ENCODE data around the gene ISCA1.
"Not testable (repeated sequence)": the region's sequence is repeated elsewhere in the genome, so short reads cannot be mapped to it uniquely, and the experiment has no call there.

The ISCA1 gene

DNA sequence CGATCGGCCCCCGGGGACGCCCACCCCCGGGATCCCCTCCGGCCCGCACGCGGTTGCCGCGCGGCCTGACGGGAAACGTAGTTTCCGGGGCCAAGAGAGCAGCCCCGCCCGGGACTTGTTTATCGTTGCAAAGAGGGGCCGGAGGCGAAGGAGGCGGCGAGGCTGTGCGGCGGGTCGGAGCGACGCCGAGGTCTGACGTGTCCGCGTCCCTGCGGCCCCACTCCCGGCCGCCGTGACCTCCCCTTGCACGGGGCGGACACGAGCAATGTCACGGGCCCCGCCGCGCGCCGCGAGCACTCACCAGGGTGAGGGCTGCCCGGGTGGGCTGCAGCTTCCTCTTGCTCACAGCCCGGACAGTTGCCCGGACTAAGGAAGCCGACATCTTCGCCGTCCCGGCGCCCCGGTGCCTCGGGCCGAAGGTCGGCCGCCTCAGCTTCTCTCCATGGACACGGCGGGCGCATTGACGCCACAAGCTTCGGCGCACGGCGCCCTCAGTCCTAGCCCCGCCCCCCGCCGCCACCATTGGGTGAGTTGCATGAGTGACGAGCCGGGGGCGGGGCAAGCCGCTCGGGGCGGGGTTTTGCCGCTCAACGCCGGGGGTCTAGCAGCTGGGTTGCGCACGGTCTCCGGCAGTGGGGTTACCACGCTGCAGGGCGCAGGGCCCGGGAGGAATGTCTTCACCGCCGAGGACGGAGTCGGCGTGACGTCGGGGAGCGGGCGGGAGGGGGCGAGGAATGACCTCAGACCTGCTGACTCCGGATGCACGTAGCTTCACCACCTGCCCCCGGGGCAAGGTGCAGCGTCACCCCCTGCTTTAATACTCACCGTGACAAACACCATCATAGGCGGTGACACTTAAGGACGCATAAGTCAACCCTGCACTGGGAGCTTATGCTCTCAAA lies at the start of gene ISCA1:
ISCA1 (minus strand) TSS at position 462 of the 902 bp plus-strand sequence; CDS start at position 382, 80 bp downstream.
- peak; percentile 99 for DNase-seq

- no peak for DNase-seq
Observed at GRCh38 chr9:86330186-86330585, 47.8 kb upstream of the ISCA1 start.

GRCh38 chr9:86329649-86330048 lies 47.3 kb upstream of the ISCA1 start:
- no peak for DNase-seq

DNA sequence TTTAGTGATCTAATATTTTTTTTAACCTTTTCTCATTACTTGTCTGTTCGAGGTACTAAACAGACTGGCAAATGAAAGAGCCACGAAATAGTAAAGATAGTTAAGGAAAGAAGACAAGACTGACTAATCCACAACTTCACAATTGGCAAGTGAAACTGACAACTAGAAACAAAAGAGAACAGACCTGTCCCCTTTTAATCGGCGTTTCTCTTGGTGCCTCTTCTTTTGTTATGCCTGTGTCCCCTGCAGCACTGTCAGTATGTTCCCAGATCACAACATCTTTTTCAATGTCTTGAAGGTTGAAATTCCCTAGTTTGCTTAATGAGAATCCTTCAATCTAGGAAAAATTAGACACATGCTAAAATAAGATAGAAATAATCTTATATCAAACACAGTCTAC lies 45.8 kb upstream of the ISCA1 start:
- no peak for DNase-seq

GRCh38 chr9:86326536-86326935 lies 44.2 kb upstream of the ISCA1 start:
- DNase-seq: no peak

DNA sequence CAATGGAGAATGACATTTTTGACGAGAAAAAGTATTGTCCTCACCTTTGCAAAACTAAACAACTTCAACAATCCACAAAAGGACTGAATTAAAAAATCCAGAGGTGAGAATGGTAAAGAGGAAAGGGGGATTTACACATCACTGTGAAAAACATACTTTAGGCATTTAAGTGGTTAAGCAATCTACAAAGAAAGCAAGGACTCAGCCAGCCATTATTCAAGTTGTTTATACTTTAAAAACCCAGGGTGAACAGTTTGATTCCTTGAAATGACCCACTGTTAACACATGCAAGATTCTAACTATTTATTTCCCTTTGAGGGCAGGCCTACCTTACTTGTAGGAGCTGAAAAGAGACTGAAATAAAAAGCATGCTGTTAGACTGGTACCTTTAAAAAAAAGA lies 42.6 kb upstream of the ISCA1 start:
- no peak for DNase-seq

GRCh38 chr9:86324308-86324707 lies 42.0 kb upstream of the ISCA1 start:
- no peak for DNase-seq

DNA sequence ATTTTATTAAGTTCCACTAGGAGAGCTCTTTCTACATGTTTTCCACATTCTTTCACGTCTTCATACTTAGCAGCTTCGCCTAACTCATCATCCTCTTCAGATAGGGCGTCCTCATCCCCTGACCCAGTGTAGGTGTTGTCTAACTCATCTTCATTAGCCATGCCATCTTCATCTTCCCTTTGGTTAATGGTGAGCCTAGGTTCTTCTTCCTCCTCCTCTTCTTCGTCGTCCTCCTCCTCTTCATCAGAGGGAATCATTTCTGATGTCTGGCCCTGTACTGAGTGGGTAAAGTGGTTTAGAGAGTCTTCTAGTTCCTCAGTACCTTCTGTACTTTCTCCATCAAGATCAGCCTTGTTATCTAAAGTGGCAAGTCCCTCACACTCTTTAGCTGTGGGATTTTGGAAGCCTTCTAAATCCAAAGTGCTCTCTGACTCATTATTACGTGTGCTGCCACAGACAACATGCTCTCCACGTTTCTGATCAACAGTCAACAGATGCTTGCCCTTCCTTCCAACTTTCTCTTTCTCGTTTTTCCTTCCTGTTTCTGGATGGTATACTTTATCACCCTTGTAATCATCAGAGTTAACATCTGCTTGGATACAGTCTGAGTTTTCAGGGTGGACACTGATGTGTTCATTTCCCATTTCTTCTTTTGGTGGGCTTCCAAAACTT lies 40.8 kb upstream of the ISCA1 start:
- no peak for DNase-seq

GRCh38 chr9:86321373-86321772 lies 39.0 kb upstream of the ISCA1 start:
- DNase-seq: no peak

DNA sequence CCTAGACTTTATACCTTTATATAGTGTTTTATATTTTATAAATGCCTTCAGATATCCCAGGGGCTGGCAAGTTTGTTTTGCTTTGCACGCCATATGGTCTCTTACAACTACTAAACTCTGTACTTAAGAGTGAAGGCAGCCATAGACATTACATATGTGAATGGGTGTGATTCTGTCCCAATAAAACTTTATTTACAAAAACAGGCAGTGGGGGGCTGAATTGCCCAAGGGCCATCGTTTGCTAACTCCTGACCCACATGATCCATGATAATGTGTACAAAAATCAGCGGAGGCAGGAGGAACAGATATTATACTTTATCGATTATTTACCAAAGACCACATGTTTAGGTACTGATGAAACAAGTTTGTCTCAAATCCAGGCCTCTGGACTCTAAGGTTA lies 35.8 kb upstream of the ISCA1 start:
- no peak for DNase-seq

GRCh38 chr9:86315078-86315477 lies 32.7 kb upstream of the ISCA1 start:
- DNase-seq: no peak

- DNase-seq: not testable (repeated sequence)
Observed at GRCh38 chr9:86312959-86313358, 30.6 kb upstream of the ISCA1 start.

DNA sequence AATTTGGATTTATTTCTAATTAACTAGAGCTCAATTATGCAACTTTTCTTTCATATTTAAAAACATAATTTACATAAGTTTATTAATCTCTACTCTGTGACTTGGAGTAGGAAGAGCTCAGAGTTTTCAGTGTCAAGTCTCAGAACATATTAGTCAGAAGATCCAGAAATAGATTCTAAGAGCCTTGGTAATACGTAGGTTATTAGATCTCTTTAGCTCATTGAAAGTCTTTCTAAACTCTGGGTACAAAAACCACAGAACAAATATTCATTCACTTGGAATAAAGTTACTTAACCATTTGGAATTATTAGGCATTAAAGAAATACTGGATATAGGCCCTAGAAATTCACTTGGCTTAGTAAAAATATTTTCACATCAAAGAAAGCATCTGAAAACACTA lies 26.3 kb upstream of the ISCA1 start:
- DNase-seq: no peak

DNA sequence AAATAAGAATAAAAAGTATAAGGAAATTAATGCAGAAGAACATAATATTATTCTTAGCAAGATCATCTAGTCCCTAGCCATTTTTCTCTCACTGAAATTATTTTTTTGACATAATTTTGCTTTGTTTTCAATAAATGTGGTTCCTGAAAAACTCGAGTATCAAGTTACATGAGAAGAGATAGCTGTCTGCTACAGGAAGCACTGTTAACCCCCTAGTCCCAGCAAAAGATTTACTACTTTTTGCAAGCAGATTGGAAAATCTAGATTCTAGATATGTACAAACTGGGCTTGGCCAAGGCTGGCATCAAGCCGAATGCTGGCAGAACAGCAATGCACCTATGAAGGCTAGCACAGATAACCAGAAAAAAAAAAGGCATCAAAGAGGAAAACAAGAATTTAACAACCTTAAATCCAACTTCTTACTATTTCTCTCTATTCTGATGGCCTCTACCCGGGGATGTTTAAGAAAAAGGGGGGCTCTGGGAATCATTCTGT lies 21.9 kb upstream of the ISCA1 start:
- DNase-seq: no peak

- peak; percentile 64 for DNase-seq
Observed at GRCh38 chr9:86303316-86303975, 21.1 kb upstream of the ISCA1 start.

GRCh38 chr9:86301686-86302085 lies 19.3 kb upstream of the ISCA1 start:
- DNase-seq: no peak

GRCh38 chr9:86300701-86301100 lies 18.4 kb upstream of the ISCA1 start:
- DNase-seq: no peak

- DNase-seq: no peak
Observed at GRCh38 chr9:86298873-86299272, 16.5 kb upstream of the ISCA1 start.

- not testable (repeated sequence) for DNase-seq
Observed at GRCh38 chr9:86290341-86290740, 8.0 kb upstream of the ISCA1 start.

GRCh38 chr9:86288499-86289198 lies 6.3 kb upstream of the ISCA1 start:
- DNase-seq: no peak

DNA sequence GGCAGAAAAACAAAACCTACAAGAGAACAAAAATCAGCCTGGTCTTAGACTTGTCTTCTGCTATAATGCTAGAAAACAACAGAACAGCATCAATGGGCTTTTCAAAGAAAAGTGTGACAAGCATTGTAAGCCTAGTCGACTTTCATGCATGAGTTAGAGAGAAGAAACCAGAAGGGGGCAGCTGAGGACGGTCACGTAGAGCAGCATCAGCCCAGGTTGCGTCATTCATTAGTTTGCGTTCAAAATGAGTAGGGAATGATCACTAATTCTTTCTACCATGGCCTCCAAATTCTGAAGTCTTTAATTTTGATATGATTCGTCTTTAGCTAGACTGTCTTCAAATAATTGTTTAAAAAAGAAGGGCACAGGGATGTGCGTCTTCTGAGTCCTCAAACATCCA lies 4.7 kb upstream of the ISCA1 start:
- DNase-seq: peak; percentile 25

- DNase-seq: no peak
Observed at GRCh38 chr9:86286278-86286677, 3.9 kb upstream of the ISCA1 start.

DNA sequence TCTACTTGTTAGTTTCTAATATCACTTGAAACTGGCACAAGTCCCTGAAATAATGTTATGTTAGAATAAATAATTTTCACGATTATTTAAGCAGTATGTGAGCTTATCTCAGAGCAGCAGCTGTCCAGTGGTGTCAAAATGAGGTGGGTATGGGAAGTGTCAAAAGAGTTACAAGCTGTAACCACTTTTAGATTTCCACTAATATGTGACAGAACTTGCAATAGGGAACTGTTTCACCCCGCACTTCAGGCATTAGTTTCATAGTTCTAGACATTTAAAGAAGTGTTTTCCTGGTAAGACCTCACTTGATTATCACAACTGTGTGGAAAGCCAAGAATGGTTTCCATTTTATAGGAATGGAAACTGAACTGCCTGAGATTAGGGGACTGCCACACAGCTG lies 2.9 kb upstream of the ISCA1 start:
- DNase-seq: no peak

Measured in CD4-positive, alpha-beta T cell treated with Interleukin-6 for 4 hours (primary cell).